Activated CD4-positive, alpha-beta T cell treated with anti-CD3 and anti-CD28 coated beads, Interleukin-2, Interleukin-6, amounts not matched to agents 100 ng/mL and 50 ng/mL, durations not matched to agents 16 hours and 8 hours (primary cell): ENCODE results near the gene C7orf33.
"Not testable (repeated sequence)": the region's sequence is repeated elsewhere in the genome, so short reads cannot be mapped to it uniquely, and the experiment has no call there.

Experiments used
- DNase-seq: peaks from one replicate; pipeline ENCODE4 v3.0.0-alpha.2; 2020

The C7orf33 gene

GRCh38 chr7:148581624-148582023 lies 8.9 kb upstream of the C7orf33 start:
- no peak for DNase-seq

DNA sequence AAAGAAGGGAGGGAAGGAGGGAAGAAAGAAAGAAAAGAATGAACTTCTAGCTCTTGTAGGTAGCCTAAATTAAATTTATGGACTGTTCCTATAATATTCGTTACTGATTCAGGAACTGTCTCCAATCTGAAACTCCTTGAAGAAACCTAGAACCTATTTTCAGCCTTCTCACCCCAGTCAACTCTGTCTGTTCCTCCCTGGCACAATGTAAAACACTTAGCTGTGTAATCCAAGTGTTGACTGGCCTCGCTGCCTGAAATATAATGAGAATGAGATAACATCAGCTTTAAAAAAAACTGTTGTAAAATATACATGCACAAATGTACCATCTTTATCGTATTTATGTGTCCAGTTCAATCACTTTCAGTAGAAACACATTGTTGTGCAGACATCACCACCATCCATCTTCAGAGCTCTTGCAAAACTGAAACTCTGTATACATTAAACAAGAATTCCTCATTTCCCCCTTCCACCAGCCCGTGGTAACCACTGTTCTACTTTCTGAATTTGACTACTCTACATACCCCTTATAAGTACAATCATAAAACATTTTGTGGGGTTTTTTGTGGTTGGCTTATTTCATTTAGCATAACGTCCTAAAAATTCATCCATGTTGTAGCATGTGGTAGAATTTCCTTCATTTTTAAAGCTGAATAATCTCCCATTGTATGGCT lies 6.3 kb upstream of the C7orf33 start:
- DNase-seq: peak; percentile 84

DNA sequence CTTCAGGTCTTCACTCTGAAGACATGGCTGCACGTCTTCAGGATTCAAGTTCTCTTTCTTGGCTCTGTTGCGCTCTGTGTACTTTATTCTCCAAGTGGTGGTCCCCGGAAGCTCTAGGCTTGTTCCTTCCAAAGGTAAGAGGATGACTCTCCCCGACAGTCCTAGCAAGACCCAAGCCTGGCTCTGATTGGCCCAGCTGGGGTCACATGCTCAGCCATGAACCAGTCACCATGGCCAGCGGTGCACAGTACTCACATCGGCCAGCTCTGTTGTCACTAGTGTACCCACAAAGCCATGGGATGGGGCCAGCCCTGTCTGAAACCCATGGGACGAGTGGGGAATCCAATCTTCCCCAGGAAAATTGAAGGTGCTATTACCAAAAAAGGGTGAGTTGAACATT lies 5.2 kb upstream of the C7orf33 start:
- DNase-seq: no peak

DNA sequence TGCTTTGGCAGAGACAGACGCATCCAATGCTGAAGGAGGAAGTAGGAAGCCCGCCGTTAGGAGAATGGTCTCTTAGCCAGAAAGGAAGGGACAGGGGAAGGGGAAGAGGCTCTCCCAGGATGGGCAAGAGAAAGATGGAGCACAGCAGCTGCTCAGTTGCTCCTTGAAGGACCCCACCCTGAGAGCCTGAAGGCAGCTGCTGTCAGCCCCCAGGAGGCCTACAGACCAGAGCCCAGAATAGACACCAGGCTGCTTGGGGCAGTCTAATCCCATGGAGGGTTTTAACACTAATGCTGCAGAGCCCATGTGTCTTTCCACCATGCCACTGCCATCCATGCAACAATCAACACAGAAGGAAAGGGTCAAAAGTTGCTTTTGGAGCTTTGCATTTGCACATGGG lies 3.5 kb upstream of the C7orf33 start:
- no peak for DNase-seq

DNA sequence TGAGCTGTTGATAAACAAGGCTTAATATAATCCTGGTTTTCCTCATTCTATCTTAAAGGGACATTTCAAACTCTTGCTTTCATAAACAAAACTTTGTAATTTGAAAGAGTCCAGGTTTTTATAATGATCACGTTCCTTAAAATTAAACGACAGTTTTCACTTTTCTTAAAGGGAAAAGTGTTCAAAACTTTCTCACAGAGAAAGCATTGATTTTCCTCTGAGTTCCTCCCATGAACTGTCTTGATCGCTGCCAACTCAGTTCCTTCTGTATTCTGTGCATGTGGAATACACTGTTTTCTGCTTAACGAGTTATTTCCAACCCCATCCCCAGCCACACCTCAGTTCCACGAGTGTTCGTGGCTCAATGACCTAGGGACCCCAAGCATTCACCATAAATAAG lies 2.4 kb upstream of the C7orf33 start:
- no peak for DNase-seq

DNA sequence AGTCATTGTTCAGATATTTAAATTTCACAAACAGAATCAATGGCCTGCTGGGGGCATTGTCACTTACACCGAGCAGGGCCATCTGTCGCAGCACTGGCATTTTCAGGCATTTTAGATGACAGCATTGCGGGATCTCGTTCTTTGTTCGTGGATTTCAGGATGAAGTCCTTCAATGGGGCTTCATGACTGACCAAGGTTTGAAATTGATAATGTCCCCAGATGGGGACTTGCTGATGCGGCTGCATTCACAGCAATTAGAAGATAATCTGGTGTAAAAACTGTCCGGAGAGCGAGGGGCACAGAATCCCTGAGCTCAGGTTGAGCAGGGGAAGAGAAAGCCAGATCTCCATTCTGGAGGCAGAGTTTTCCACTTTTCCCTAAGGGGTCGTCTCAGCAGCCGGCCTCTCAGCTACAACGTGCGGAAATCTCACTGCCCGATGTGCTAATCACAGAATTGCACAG lies 1.9 kb upstream of the C7orf33 start:
- DNase-seq: no peak

GRCh38 chr7:148589640-148590039 lies 926 bp upstream of the C7orf33 start:
- no peak for DNase-seq

- DNase-seq: not testable (repeated sequence)
Observed at GRCh38 chr7:148596354-148596753, 5.8 kb downstream of the C7orf33 start.

- DNase-seq: no peak
Observed at GRCh38 chr7:148598351-148598750, 7.8 kb downstream of the C7orf33 start.

GRCh38 chr7:148605350-148605749 lies 14.8 kb downstream of the C7orf33 start:
- no peak for DNase-seq

GRCh38 chr7:148607151-148607661 lies 16.6 kb downstream of the C7orf33 start:
- no peak for DNase-seq

DNA sequence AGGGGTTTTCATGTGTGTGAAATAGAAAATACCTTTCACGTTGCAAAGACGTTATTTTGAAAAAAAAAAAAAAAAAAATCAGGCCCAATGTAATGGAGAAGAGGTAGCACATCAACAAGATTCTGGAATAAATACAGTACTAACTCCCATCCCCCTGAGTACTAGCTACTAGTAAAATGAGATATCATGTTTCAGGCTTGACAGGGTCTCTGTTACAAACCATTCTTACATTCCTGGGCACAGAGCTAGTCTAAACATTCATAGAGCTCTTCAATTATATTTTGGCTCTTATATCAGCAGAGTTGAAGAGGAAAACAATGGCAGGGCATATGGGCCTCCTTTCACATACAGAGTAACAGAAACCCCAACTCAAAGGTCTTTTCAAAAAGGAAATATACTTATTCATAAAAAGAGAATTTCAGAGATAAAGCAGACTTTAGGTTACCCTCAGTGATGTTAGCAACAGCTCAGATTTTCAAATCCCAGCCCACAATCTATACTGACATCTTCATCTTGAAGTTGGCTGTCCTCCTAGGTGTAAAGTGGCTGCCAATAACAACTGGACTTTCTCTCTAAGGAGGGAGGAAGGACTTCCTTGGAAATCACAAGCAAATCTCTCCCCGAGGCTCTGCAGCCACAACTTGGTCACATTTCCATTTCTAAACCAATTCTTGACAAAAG lies 18.6 kb downstream of the C7orf33 start:
- no peak for DNase-seq

DNA sequence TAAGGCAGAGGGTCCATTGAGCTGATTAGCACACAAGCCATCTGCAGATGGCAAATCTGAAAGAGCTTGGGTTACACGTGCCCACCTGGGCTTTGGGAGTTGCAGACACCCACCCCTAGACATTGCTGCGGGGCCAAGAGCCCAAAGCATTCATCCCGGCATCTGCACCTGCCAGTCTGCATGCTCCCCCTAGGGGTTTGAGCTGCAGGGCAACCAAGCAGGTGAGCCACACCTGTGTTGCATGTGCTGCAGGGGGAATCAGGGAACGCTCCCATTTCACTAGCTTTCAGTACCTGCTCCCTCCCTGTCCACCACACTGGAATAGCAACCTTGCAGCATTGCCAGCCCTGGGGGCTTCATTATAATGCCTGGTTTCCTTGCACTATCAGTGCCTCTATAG lies 21.1 kb downstream of the C7orf33 start:
- DNase-seq: no peak

DNA sequence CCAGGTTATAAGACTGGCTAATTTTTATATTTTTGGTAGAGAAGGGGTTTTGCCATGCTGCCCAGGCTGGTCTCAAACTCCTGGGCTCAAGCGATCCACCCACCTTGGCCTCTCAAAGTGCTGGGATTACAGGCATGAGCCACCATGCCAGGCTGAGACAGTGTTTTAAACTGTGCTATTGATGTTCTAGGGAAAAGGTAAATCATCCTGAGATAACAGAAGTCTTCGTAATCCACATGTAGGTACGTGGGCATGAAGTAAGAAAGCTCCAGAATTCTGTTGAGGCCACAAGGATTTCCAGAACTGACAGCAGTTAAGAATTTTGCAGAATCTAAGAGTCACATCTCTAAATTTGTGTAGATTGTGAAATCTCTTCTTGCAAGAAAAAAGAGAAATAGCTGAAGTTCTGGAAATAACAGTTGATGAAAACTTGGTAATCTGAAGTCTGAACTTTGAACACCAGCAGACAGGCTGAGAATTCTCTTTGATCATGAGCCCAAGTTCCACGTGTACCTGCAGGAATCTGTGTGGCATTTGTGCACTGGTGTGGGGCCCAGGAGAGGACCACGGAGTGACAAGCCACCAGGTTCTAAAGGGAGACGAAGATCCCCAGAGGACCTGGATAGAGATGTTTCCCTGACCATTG lies 24.6 kb downstream of the C7orf33 start:
- no peak for DNase-seq

GRCh38 chr7:148620749-148621359 lies 30.3 kb downstream of the C7orf33 start:
- DNase-seq: no peak

DNA sequence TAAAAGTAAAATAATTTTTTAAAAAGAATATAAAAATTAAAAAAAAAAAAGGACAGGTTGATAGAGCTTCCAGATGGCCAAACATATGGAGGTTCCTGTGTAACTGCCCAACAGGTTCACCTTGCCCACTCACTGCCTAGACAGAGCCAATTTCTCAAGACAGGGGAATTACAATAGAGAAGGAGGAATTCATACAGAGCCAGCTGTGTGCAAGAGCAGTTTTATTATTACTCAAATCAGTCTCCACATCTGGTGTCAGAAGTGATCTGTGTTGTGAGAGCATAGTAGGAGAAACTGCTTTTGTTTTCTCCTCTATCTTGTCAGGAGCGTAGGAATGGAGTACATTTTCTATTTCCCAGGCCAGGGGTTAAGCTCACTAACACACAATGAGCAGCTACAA lies 31.0 kb downstream of the C7orf33 start:
- DNase-seq: no peak

DNA sequence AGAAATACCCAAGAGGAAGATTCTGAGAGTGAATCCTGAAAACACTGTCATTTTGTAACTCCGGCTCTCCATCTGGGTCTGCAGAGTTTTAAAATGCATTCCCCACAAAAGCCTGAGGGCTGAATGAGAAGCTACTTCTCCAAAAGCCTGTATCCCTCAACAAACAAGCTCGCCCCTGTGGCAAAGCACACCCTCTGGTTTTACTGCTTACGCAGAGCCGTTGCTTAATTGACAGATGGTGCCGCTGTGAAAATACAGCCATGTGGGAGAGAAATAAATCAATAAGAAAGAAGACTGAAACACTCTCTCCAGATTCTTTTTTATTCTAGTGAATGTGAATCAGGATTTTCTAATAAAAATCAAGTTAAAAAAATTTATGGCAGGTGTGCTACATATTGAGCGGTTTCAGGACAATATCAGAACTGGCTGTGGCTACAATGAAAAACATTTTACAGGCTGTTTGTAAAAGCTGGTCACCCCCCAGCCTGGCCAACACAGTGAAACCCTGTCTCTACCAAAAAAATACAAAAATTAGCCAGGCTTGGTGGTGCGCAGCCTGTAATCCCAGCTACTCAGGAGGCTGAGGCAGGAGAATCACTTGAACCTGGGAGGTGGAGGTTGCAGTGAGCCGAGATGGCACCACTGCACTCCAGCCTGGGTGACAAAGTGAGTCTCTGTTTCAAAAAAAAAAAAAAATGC lies 32.5 kb downstream of the C7orf33 start:
- DNase-seq: no peak

DNA sequence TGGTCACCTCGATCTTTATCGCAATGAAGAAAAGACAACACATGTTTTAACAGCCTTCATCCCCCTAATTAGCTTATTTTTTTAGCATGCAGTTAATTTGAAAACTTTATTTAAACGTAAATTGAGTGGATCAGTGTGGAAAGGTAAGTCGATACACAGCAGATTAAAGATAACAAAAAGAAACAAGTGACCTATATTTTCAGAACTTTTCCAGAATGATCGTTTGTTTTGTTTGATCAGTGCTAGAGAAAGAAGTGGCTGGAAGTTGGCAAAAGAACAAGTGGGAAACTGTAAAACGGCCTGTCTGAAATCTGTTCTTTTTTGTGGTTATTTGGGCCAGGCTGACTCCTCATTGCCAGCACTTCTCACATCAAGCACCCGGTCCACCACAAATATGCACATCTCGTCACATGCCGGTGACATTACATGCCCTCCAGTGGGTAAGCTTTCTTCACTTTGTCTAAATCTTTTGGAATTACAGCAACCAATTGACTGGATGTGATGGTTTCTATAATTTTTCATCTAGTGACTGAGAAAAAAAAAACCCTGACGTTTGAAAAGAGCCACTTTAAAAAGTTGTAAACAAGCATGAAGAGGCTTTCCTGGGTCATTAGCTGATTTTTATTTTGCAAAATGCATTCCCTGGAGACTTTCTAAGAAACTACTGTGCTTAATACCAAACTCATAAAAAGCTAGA lies 33.2 kb downstream of the C7orf33 start:
- no peak for DNase-seq

GRCh38 chr7:148624735-148625134 lies 34.2 kb downstream of the C7orf33 start:
- no peak for DNase-seq

DNA sequence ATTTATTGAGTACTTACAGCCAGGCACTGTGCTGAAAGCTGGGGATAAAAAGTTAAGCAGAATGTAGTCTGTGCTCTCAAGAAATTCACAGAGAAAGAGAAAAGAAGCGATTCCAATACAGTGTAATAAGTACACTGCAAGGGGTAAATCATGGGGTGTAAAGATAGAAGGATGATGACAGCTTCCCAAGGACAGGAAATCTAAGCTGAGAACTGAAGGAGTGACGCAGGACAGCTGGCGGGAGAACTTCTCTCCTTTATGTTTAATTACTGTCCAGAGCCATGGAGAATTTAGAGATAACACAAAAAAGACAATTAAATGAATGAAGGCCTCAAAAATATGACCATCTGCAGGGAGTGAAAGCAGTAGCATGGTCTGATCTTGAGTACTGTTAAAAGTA lies 34.8 kb downstream of the C7orf33 start:
- DNase-seq: no peak

DNA sequence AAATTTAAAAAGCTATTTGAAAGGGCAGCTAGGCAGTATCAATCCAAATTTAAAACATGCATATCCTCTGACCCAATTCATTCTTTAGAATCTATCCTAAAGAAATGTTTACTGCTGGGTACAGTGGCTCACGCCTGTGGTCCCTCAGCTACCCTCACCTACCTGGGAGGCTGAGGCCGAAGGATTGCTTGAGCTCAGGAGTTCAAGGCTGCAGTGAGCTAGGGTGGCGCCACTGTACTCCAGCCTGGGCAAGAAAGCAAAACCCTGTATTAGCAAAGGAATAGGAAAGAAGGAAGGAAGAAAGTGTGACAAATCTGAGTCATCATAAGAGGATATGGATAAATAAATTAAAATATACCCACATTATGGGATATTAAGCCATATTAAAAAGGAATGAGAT lies 36.3 kb downstream of the C7orf33 start:
- DNase-seq: no peak

- DNase-seq: no peak
Observed at GRCh38 chr7:148628011-148628410, 37.4 kb downstream of the C7orf33 start.
